ENCODE measurements around the gene NOS1AP. TPM values are rescaled to one million over a fixed set of nuclear protein-coding genes. Genes with fewer than 3 reads are reported as not detected.

The NOS1AP gene
- total and polyA plus RNA-seq, 9 of the 15 experiments (the other 6 are each of a cell fraction or from before 2014, with no cell fraction given) = 0.07 to 1.5 (median 0.22) TPM

DNA sequence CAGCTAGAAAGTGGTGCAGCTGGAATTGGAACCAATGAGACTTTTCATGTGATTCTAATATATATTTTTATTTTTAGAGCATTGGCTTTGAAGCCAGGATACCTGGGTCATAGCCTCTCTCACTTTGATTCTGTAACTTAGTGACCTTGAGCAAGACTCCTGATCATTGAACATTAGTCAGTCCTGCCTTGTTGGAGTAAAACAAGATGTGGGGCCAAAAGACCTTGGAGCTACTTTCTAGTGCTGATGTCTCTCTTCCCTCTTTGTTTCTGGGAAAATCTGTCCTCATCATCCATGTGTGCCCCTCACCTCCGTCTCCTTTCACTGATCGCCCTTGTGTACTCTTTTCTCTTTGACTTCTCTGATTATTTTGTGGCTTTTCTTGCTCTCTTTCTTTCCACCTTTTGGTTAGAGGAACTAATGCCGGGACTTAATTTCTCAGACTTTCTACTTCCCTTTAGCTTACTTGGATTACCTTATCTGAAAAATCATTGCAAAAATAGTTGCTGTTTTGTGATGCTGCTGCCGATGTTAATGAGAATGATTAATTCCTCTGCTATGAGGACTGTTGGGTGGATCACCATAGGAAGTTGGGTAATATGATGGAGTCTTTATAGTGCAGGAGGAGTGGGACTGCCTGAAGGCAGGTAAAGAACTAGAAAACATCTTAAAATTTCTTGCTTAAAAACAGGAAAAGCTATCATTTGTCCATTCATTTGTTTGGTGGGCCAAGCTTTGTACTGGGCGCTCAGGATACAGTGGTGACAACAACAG, 72.0 kb downstream of the NOS1AP start:
- H3K4me3 ChIP-seq = no peak overlapping the region
- POLR2A ChIA-PET = no interaction called here
- no peaks in the 10 kb centered on the region for H3K36me3 ChIP-seq (ENCODE audit: control insufficient read depth, insufficient read depth, low read length)
- H3K27me3 ChIP-seq (ENCODE audit: control insufficient read depth in 2 of 2, insufficient read depth in 2 of 2, low read length in 2 of 2) = peaks cover 5 to 20% of the 10 kb centered on the region in 2 experiments; a peak in 4 of 5 replicates
- ATAC-seq (no peak), FAIRE-seq (no peak), DNase-seq (ENCODE audit: extremely low read depth in 1 of 4, low spot score in 3 of 4) (no peak)
- intact Hi-C loops (cut with micrococcal nuclease) (no loop called here), in situ Hi-C loops (cut with MboI) (no loop called here)
- no peak overlapping the region for H2AFZ ChIP-seq (ENCODE audit: low read depth, low read length)
- no peaks in the 10 kb centered on the region for H3K4me1 ChIP-seq (replicated peaks in 1 of 2; ENCODE audit: control insufficient read depth in 2 of 2, insufficient read depth in 2 of 2, low read length in 2 of 2)
- no TSS peak for BruUV-seq (replicated peaks)
- no peaks in the 10 kb centered on the region for H3K79me2 ChIP-seq (ENCODE audit: control insufficient read depth, insufficient read depth, low read length)
- no peaks in the 10 kb centered on the region for H3K9me1 ChIP-seq (ENCODE audit: control insufficient read depth, insufficient read depth, low read length)
- 8% methylated on average over 5 of the region's 5 CpGs for WGBS (ENCODE audit: insufficient coverage, low coverage, missing lambda C conversion rate)
- no peak overlapping the region for H3K27ac ChIP-seq (ENCODE audit: extremely low read depth, low read depth, low read length)
- TF ChIP-seq PHF8 (IDR thresholded peaks at IDR 0.05; ENCODE audit: borderline replicate concordance, low read length) = no peak
- no peak for TF ChIP-seq HDAC1 (IDR thresholded peaks at IDR 0.05)
- TF ChIP-seq ZNF76 (CRISPR knock-in tag; IDR thresholded peaks at IDR 0.05; ENCODE audit: borderline replicate concordance) = no peak
- TF ChIP-seq, protein P1, sequence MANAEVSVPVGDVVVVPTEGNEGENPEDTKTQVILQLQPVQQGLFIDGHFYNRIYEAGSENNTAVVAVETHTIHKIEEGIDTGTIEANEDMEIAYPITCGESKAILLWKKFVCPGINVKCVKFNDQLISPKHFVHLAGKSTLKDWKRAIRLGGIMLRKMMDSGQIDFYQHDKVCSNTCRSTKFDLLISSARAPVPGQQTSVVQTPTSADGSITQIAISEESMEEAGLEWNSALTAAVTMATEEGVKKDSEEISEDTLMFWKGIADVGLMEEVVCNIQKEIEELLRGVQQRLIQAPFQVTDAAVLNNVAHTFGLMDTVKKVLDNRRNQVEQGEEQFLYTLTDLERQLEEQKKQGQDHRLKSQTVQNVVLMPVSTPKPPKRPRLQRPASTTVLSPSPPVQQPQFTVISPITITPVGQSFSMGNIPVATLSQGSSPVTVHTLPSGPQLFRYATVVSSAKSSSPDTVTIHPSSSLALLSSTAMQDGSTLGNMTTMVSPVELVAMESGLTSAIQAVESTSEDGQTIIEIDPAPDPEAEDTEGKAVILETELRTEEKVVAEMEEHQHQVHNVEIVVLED (CRISPR knock-in tag; IDR thresholded peaks at IDR 0.05) = no peak
- TF ChIP-seq ZNF212 (CRISPR knock-in tag; IDR thresholded peaks at IDR 0.05) = no peak
- no peak for TF ChIP-seq HMG20A (CRISPR knock-in tag; conservative IDR thresholded peaks at IDR 0.05)
- no peak overlapping the region for H3K4me2 ChIP-seq (ENCODE audit: insufficient read depth, low read length)
- H3K9ac ChIP-seq (ENCODE audit: insufficient read depth in 1 of 2, low read depth in 2 of 2, low read length in 2 of 2) = no peak overlapping the region
- no peaks in the 10 kb centered on the region for H3K9me3 ChIP-seq (replicated peaks; ENCODE audit: control insufficient read depth, insufficient read depth, low read depth, low read length)
- no peaks in the 10 kb centered on the region; the same call in 1 of the 2 replicates for H4K20me1 ChIP-seq (replicated peaks; ENCODE audit: control insufficient read depth, insufficient read depth, low read length)
- CTCF ChIA-PET (ENCODE audit: low intra/inter-chr PET ratio) = interaction anchor here (0.6 kb wide), 1 partner anchor 1993 kb away, joined by 4 read pairs; no protein-coding TSS in a partner anchor
